ENCODE measurements around the gene SNRNP40. TPM values are rescaled to one million over a fixed set of nuclear protein-coding genes. Genes with fewer than 3 reads are reported as not detected.

The SNRNP40 gene
- polyA plus RNA-seq, 2 donors, result 8.7 to 23.9 TPM

- H3K4me3 ChIP-seq (ENCODE audit: low read depth in 1 of 2, low read length in 2 of 2), result no peak overlapping the region
- peaks cover 12 to 17% of the 10 kb centered on the region in 2 donors for H3K36me3 ChIP-seq (ENCODE audit: control insufficient read depth in 2 of 2, insufficient read depth in 2 of 2, low read length in 1 of 2)
- H3K4me1 ChIP-seq (ENCODE audit: control insufficient read depth in 2 of 2, insufficient read depth in 2 of 2, low read length in 1 of 2), result no peaks in the 10 kb centered on the region
- no peaks in the 10 kb centered on the region for H3K9me3 ChIP-seq (ENCODE audit: control insufficient read depth in 2 of 2, insufficient read depth in 1 of 2, low read depth in 1 of 2, low read length in 1 of 2)
- 98 to 100% methylated on average over 3 of the region's 3 CpGs for WGBS, 2 donors
- no peaks in the 10 kb centered on the region for H3K27me3 ChIP-seq (ENCODE audit: control insufficient read depth in 1 of 2, insufficient read depth in 2 of 2, low read length in 2 of 2)
- H3K27ac ChIP-seq (ENCODE audit: low read depth in 2 of 2, low read length in 1 of 2), result no peak overlapping the region
Measured at GRCh38 chr1:31261916-31262315, 34.7 kb downstream of the SNRNP40 start.

GRCh38 chr1:31259746-31260145, 36.8 kb downstream of the SNRNP40 start:
- H3K4me3 ChIP-seq (ENCODE audit: low read depth in 1 of 2, low read length in 2 of 2), result no peak overlapping the region
- H3K27ac ChIP-seq (ENCODE audit: low read depth in 2 of 2, low read length in 1 of 2), result no peak overlapping the region
- H3K27me3 ChIP-seq (ENCODE audit: control insufficient read depth in 1 of 2, insufficient read depth in 2 of 2, low read length in 2 of 2), result no peaks in the 10 kb centered on the region
- WGBS, 2 donors, result 89 to 95% methylated on average over 3 of the region's 3 CpGs
- no peaks in the 10 kb centered on the region for H3K9me3 ChIP-seq (ENCODE audit: control insufficient read depth in 2 of 2, insufficient read depth in 1 of 2, low read depth in 1 of 2, low read length in 1 of 2)
- peaks cover 9 to 14% of the 10 kb centered on the region in 2 donors for H3K36me3 ChIP-seq (ENCODE audit: control insufficient read depth in 2 of 2, insufficient read depth in 2 of 2, low read length in 1 of 2)
- H3K4me1 ChIP-seq (ENCODE audit: control insufficient read depth in 2 of 2, insufficient read depth in 2 of 2, low read length in 1 of 2), result no peaks in the 10 kb centered on the region

- H3K27ac ChIP-seq (ENCODE audit: low read depth in 2 of 2, low read length in 1 of 2), result no peak overlapping the region
- WGBS, 2 donors, result 92% methylated on average over 1 of the region's 1 CpG
Measured at GRCh38 chr1:31258581-31258980, 38.0 kb downstream of the SNRNP40 start.

GRCh38 chr1:31257213-31257612, 39.4 kb downstream of the SNRNP40 start:
- no peak overlapping the region for H3K27ac ChIP-seq (ENCODE audit: low read depth in 2 of 2, low read length in 1 of 2)
- H3K9me3 ChIP-seq (ENCODE audit: control insufficient read depth in 2 of 2, insufficient read depth in 1 of 2, low read depth in 1 of 2, low read length in 1 of 2), result no peaks in the 10 kb centered on the region
- no peak overlapping the region for H3K4me3 ChIP-seq (ENCODE audit: low read depth in 1 of 2, low read length in 2 of 2)
- 84 to 89% methylated on average over 1 of the region's 1 CpG for WGBS, 2 donors
- H3K4me1 ChIP-seq (ENCODE audit: control insufficient read depth in 2 of 2, insufficient read depth in 2 of 2, low read length in 1 of 2), result no peaks in the 10 kb centered on the region
- H3K27me3 ChIP-seq (ENCODE audit: control insufficient read depth in 1 of 2, insufficient read depth in 2 of 2, low read length in 2 of 2), result no peaks in the 10 kb centered on the region
- H3K36me3 ChIP-seq (ENCODE audit: control insufficient read depth in 2 of 2, insufficient read depth in 2 of 2, low read length in 1 of 2), result peaks cover 6 to 14% of the 10 kb centered on the region in 2 donors

More at GRCh38 chr1:31258581-31258980, 38.0 kb downstream of the SNRNP40 start:
- H3K27me3 ChIP-seq (ENCODE audit: control insufficient read depth in 1 of 2, insufficient read depth in 2 of 2, low read length in 2 of 2), result no peaks in the 10 kb centered on the region
- H3K9me3 ChIP-seq (ENCODE audit: control insufficient read depth in 2 of 2, insufficient read depth in 1 of 2, low read depth in 1 of 2, low read length in 1 of 2), result no peaks in the 10 kb centered on the region
- no peaks in the 10 kb centered on the region for H3K4me1 ChIP-seq (ENCODE audit: control insufficient read depth in 2 of 2, insufficient read depth in 2 of 2, low read length in 1 of 2)
- H3K36me3 ChIP-seq (ENCODE audit: control insufficient read depth in 2 of 2, insufficient read depth in 2 of 2, low read length in 1 of 2), result peaks cover 8 to 14% of the 10 kb centered on the region in 2 donors
- H3K4me3 ChIP-seq (ENCODE audit: low read depth in 1 of 2, low read length in 2 of 2), result no peak overlapping the region

GRCh38 chr1:31249854-31250253, 46.7 kb downstream of the SNRNP40 start:
- no peaks in the 10 kb centered on the region for H3K4me1 ChIP-seq (ENCODE audit: control insufficient read depth in 2 of 2, insufficient read depth in 2 of 2, low read length in 1 of 2)

GRCh38 chr1:31248276-31248675, 48.3 kb downstream of the SNRNP40 start:
- no peaks in the 10 kb centered on the region for H3K4me1 ChIP-seq (ENCODE audit: control insufficient read depth in 2 of 2, insufficient read depth in 2 of 2, low read length in 1 of 2)
- H3K27ac ChIP-seq (ENCODE audit: low read depth in 2 of 2, low read length in 1 of 2), result no peak overlapping the region
- 89 to 94% methylated on average over 4 of the region's 4 CpGs for WGBS, 2 donors
- no peak overlapping the region for H3K4me3 ChIP-seq (ENCODE audit: low read depth in 1 of 2, low read length in 2 of 2)
- H3K27me3 ChIP-seq (ENCODE audit: control insufficient read depth in 1 of 2, insufficient read depth in 2 of 2, low read length in 2 of 2), result no peaks in the 10 kb centered on the region
- H3K36me3 ChIP-seq (ENCODE audit: control insufficient read depth in 2 of 2, insufficient read depth in 2 of 2, low read length in 1 of 2), result no peaks in the 10 kb centered on the region
- no peaks in the 10 kb centered on the region for H3K9me3 ChIP-seq (ENCODE audit: control insufficient read depth in 2 of 2, insufficient read depth in 1 of 2, low read depth in 1 of 2, low read length in 1 of 2)

More at GRCh38 chr1:31249854-31250253, 46.7 kb downstream of the SNRNP40 start:
- Histone ChIP-seq H3K9me3 (ENCODE audit: control insufficient read depth in 2 of 2, insufficient read depth in 1 of 2, low read depth in 1 of 2, low read length in 1 of 2) (no peaks in the 10 kb centered on the region), H3K27ac (ENCODE audit: low read depth in 2 of 2, low read length in 1 of 2) (no peak overlapping the region), H3K4me3 (ENCODE audit: low read depth in 1 of 2, low read length in 2 of 2) (no peak overlapping the region), H3K27me3 (ENCODE audit: control insufficient read depth in 1 of 2, insufficient read depth in 2 of 2, low read length in 2 of 2) (no peaks in the 10 kb centered on the region), H3K36me3 (ENCODE audit: control insufficient read depth in 2 of 2, insufficient read depth in 2 of 2, low read length in 1 of 2) (no peaks in the 10 kb centered on the region)
- WGBS, 2 donors, result 88% methylated on average over 3 of the region's 3 CpGs

GRCh38 chr1:31244326-31244725, 52.3 kb downstream of the SNRNP40 start:
- H3K36me3 ChIP-seq (ENCODE audit: control insufficient read depth in 2 of 2, insufficient read depth in 2 of 2, low read length in 1 of 2), result no peaks in the 10 kb centered on the region
- no peak overlapping the region for H3K27ac ChIP-seq (ENCODE audit: low read depth in 2 of 2, low read length in 1 of 2)
- 76 to 79% methylated on average over 4 of the region's 4 CpGs for WGBS, 2 donors

GRCh38 chr1:31243501-31244286, 52.9 kb downstream of the SNRNP40 start:
- WGBS, 2 donors, result 59 to 64% methylated on average over 10 of the region's 10 CpGs
- no peak overlapping the region for H3K27ac ChIP-seq (ENCODE audit: low read depth in 2 of 2, low read length in 1 of 2)
- H3K36me3 ChIP-seq (ENCODE audit: control insufficient read depth in 2 of 2, insufficient read depth in 2 of 2, low read length in 1 of 2), result no peaks in the 10 kb centered on the region
- no peaks in the 10 kb centered on the region for H3K9me3 ChIP-seq (ENCODE audit: control insufficient read depth in 2 of 2, insufficient read depth in 1 of 2, low read depth in 1 of 2, low read length in 1 of 2)
- H3K4me1 ChIP-seq (ENCODE audit: control insufficient read depth in 2 of 2, insufficient read depth in 2 of 2, low read length in 1 of 2), result peaks cover 0 to 6% of the 10 kb centered on the region in 2 donors
- H3K27me3 ChIP-seq (ENCODE audit: control insufficient read depth in 1 of 2, insufficient read depth in 2 of 2, low read length in 2 of 2), result no peaks in the 10 kb centered on the region
- H3K4me3 ChIP-seq (ENCODE audit: low read depth in 1 of 2, low read length in 2 of 2), result no peak overlapping the region

More at GRCh38 chr1:31244326-31244725, 52.3 kb downstream of the SNRNP40 start:
- Histone ChIP-seq H3K4me3 (ENCODE audit: low read depth in 1 of 2, low read length in 2 of 2) (no peak overlapping the region), H3K9me3 (ENCODE audit: control insufficient read depth in 2 of 2, insufficient read depth in 1 of 2, low read depth in 1 of 2, low read length in 1 of 2) (no peaks in the 10 kb centered on the region), H3K27me3 (ENCODE audit: control insufficient read depth in 1 of 2, insufficient read depth in 2 of 2, low read length in 2 of 2) (no peaks in the 10 kb centered on the region), H3K4me1 (ENCODE audit: control insufficient read depth in 2 of 2, insufficient read depth in 2 of 2, low read length in 1 of 2) (no peaks in the 10 kb centered on the region)

GRCh38 chr1:31241321-31241720, 55.3 kb downstream of the SNRNP40 start:
- 68 to 71% methylated on average over 8 of the region's 8 CpGs for WGBS, 2 donors
- Histone ChIP-seq H3K27me3 (ENCODE audit: control insufficient read depth in 1 of 2, insufficient read depth in 2 of 2, low read length in 2 of 2) (peaks cover 0 to 11% of the 10 kb centered on the region in 2 donors), H3K9me3 (ENCODE audit: control insufficient read depth in 2 of 2, insufficient read depth in 1 of 2, low read depth in 1 of 2, low read length in 1 of 2) (no peaks in the 10 kb centered on the region), H3K36me3 (ENCODE audit: control insufficient read depth in 2 of 2, insufficient read depth in 2 of 2, low read length in 1 of 2) (no peaks in the 10 kb centered on the region), H3K4me1 (ENCODE audit: control insufficient read depth in 2 of 2, insufficient read depth in 2 of 2, low read length in 1 of 2) (peaks cover 0 to 7% of the 10 kb centered on the region in 2 donors), H3K27ac (ENCODE audit: low read depth in 2 of 2, low read length in 1 of 2) (no peak overlapping the region), H3K4me3 (ENCODE audit: low read depth in 1 of 2, low read length in 2 of 2) (no peak overlapping the region)

Data from esophagus (tissue), 2 donors.